AG10803 (cell line): ENCODE measurements around the gene LRPAP1.
"Not testable (repeated sequence)": the region's sequence is repeated elsewhere in the genome, so short reads cannot be mapped to it uniquely, and the experiment has no call there.

ENCODE experiments used
- DNase-seq: peaks from one replicate; pipeline ENCODE4 v3.0.0; 2010; ENCODE audit warnings: low read depth
- H3K4me3 ChIP-seq: 2 replicates; pipeline ENCODE4 v1.5.1; 2011; ENCODE audit warnings: mild to moderate bottlenecking, low read length, control low read depth
- CTCF ChIP-seq: conservative IDR thresholded peaks from 2 replicates; pipeline ENCODE4 v1.5.1; 2011; ENCODE audit warnings: mild to moderate bottlenecking, low read length, control low read depth, inconsistent platforms

LRPAP1 gene

GRCh38 chr4:3515646-3516045 is 16.6 kb downstream of the LRPAP1 start:
- H3K4me3 ChIP-seq: no peak overlapping the region
- TF ChIP-seq CTCF: no peak
- DNase-seq: no peak

GRCh38 chr4:3514806-3515501 is 17.3 kb downstream of the LRPAP1 start:
- 0 out of 2 replicates have a peak, but pooled peaks have one; percentile 6 for TF ChIP-seq CTCF
- DNase-seq: no peak
- H3K4me3 ChIP-seq: no peak overlapping the region

GRCh38 chr4:3514221-3514780 is 17.9 kb downstream of the LRPAP1 start:
- no peak for TF ChIP-seq CTCF
- no peak for DNase-seq
- H3K4me3 ChIP-seq: no peak overlapping the region

- no peak for TF ChIP-seq CTCF
- DNase-seq: no peak
- H3K4me3 ChIP-seq: no peak overlapping the region
These were observed 18.4 kb downstream of the LRPAP1 start for GRCh38 chr4:3513807-3514206.

- no peak for TF ChIP-seq CTCF
- H3K4me3 ChIP-seq: no peak overlapping the region
- no peak for DNase-seq
These were observed 19.5 kb downstream of the LRPAP1 start for GRCh38 chr4:3512719-3513118.

- no peak for DNase-seq
These were observed 19.9 kb downstream of the LRPAP1 start for GRCh38 chr4:3512279-3512678.

GRCh38 chr4:3511601-3512000 is 20.6 kb downstream of the LRPAP1 start:
- not testable (repeated sequence) for DNase-seq, H3K4me3 ChIP-seq

More at GRCh38 chr4:3512279-3512678, 19.9 kb downstream of the LRPAP1 start:
- H3K4me3 ChIP-seq: no peak overlapping the region
- no peak for TF ChIP-seq CTCF
